MM.1S (cell line): ENCODE data around the gene DCP1A.
"Not testable (repeated sequence)": the region's sequence is repeated elsewhere in the genome, so short reads cannot be mapped to it uniquely, and the experiment has no call there.

Source experiments
- DNase-seq: peaks from one replicate; pipeline ENCODE4 v3.0.0-alpha.2; 2015
- H2AFZ ChIP-seq: fragments of 300-600 bp; sonication (generic); 2 replicates; pipeline ENCODE4 v1.6.0; 2016; ENCODE audit warnings: antibody characterized with exemption, low read length
- H3F3A ChIP-seq: fragments of 300-600 bp; sonication (generic); 2 replicates; pipeline ENCODE4 v1.6.1; 2016; ENCODE audit warnings: mild to moderate bottlenecking, antibody characterized with exemption, low read length, moderate library complexity, mixed read lengths; ENCODE audit not compliant: insufficient read depth
- H3K27ac ChIP-seq: fragments of 300-600 bp; sonication (generic); 2 replicates; pipeline ENCODE4 v1.5.1; 2016; ENCODE audit warnings: mild to moderate bottlenecking, low read length
- H3K27me3 ChIP-seq: fragments of 300-600 bp; sonication (generic); replicated peaks from 2 replicates; pipeline ENCODE4 v1.6.0; 2016; ENCODE audit warnings: low read length; ENCODE audit not compliant: insufficient read depth
- H3K36me3 ChIP-seq: fragments of 300-600 bp; sonication (generic); replicated peaks from 2 replicates; pipeline ENCODE4 v1.6.1; 2016; ENCODE audit warnings: mild to moderate bottlenecking, low read length, mixed read lengths; ENCODE audit not compliant: insufficient read depth
- H3K4me1 ChIP-seq: fragments of 300-600 bp; sonication (generic); 2 replicates; pipeline ENCODE4 v1.6.1; 2016; ENCODE audit warnings: low read length, mixed read lengths
- H3K4me2 ChIP-seq: fragments of 300-600 bp; sonication (generic); 2 replicates; pipeline ENCODE4 v1.6.0; 2016; ENCODE audit warnings: low read depth, low read length
- H3K4me3 ChIP-seq: fragments of 300-600 bp; sonication (generic); 2 replicates; pipeline ENCODE4 v1.5.1; 2016; ENCODE audit warnings: low read length, mixed read lengths
- H3K79me2 ChIP-seq: fragments of 300-600 bp; sonication (generic); 2 replicates; pipeline ENCODE4 v1.6.1; 2016; ENCODE audit warnings: mixed run types, low read length, mixed read lengths
- H3K9ac ChIP-seq: fragments of 300-600 bp; sonication (generic); 2 replicates; pipeline ENCODE4 v1.6.1; 2016; ENCODE audit warnings: low read length, mixed read lengths
- H3K9me2 ChIP-seq: fragments of 300-600 bp; sonication (generic); replicated peaks from 2 replicates; pipeline ENCODE4 v1.6.1; 2016; ENCODE audit warnings: mild to moderate bottlenecking, low read length, mixed read lengths; ENCODE audit not compliant: insufficient read depth
- H3K9me3 ChIP-seq: fragments of 300-600 bp; sonication (generic); replicated peaks from 2 replicates; pipeline ENCODE4 v1.6.1; 2016; ENCODE audit warnings: mild to moderate bottlenecking, low read length, mixed read lengths; ENCODE audit not compliant: insufficient read depth
- H4K20me1 ChIP-seq: fragments of 300-600 bp; sonication (generic); 2 replicates; pipeline ENCODE4 v1.6.1; 2016; ENCODE audit warnings: mild to moderate bottlenecking, low read length, moderate library complexity, mixed read lengths; ENCODE audit not compliant: insufficient read depth
- EZH2 ChIP-seq: fragments of 300-600 bp; sonication (generic); optimal IDR thresholded peaks from 2 replicates; pipeline ENCODE3; 2017; ENCODE audit warnings: low read depth, mild to moderate bottlenecking, antibody characterized with exemption, low read length, mixed read lengths
- EZH2phosphoT487 ChIP-seq: fragments of 300-600 bp; sonication (generic); IDR thresholded peaks from 2 replicates; pipeline ENCODE4 v1.6.1; 2018; ENCODE audit warnings: antibody characterized with exemption, low read length
- TF ChIP-seq, protein P1 (sequence below): fragments of 300-600 bp; sonication (generic); IDR thresholded peaks from 2 replicates; pipeline ENCODE4 v1.5.1; 2016; ENCODE audit warnings: antibody characterized with exemption, low read length, mixed read lengths

The DCP1A gene

DNA sequence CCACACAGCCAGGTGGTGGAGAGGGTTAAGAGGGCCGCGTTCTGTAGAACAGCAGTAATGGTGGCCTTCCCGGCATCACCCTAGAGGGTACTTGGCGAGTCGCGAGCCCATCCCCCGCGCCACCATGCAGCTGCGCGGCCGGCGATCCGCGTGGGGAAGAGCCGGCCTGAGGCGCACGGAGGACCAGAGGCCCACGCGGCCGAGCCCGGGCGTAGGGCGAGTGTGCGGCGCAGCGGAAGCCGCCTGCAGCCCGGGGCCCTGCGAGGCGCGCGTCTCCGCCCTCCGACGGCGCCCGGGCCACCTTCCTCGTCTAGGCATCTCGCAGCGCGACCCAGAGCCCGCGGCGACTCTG is 91.9 kb downstream of the DCP1A start:
- DNase-seq, result peak; percentile 48
- Histone ChIP-seq H2AFZ (peak overlapping the region; percentile 39), H4K20me1 (peaks cover 41% of the 10 kb centered on the region), H3F3A (peaks cover 23% of the 10 kb centered on the region), H3K36me3 (no peaks in the 10 kb centered on the region), H3K4me1 (peaks cover 23% of the 10 kb centered on the region), H3K4me2 (peak overlapping the region; percentile 88), H3K9me3 (no peaks in the 10 kb centered on the region), H3K27me3 (no peaks in the 10 kb centered on the region), H3K9me2 (no peaks in the 10 kb centered on the region), H3K79me2 (peaks cover 51% of the 10 kb centered on the region), H3K27ac (peak overlapping the region; percentile 68; the same call in 1 of the 2 replicates), H3K9ac (peak overlapping the region; percentile 91), H3K4me3 (peak overlapping the region; percentile 94)
- TF ChIP-seq EZH2phosphoT487 (no peak), EZH2 (no peak)
- TF ChIP-seq, protein P1, sequence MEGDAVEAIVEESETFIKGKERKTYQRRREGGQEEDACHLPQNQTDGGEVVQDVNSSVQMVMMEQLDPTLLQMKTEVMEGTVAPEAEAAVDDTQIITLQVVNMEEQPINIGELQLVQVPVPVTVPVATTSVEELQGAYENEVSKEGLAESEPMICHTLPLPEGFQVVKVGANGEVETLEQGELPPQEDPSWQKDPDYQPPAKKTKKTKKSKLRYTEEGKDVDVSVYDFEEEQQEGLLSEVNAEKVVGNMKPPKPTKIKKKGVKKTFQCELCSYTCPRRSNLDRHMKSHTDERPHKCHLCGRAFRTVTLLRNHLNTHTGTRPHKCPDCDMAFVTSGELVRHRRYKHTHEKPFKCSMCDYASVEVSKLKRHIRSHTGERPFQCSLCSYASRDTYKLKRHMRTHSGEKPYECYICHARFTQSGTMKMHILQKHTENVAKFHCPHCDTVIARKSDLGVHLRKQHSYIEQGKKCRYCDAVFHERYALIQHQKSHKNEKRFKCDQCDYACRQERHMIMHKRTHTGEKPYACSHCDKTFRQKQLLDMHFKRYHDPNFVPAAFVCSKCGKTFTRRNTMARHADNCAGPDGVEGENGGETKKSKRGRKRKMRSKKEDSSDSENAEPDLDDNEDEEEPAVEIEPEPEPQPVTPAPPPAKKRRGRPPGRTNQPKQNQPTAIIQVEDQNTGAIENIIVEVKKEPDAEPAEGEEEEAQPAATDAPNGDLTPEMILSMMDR, result no peak

DNA sequence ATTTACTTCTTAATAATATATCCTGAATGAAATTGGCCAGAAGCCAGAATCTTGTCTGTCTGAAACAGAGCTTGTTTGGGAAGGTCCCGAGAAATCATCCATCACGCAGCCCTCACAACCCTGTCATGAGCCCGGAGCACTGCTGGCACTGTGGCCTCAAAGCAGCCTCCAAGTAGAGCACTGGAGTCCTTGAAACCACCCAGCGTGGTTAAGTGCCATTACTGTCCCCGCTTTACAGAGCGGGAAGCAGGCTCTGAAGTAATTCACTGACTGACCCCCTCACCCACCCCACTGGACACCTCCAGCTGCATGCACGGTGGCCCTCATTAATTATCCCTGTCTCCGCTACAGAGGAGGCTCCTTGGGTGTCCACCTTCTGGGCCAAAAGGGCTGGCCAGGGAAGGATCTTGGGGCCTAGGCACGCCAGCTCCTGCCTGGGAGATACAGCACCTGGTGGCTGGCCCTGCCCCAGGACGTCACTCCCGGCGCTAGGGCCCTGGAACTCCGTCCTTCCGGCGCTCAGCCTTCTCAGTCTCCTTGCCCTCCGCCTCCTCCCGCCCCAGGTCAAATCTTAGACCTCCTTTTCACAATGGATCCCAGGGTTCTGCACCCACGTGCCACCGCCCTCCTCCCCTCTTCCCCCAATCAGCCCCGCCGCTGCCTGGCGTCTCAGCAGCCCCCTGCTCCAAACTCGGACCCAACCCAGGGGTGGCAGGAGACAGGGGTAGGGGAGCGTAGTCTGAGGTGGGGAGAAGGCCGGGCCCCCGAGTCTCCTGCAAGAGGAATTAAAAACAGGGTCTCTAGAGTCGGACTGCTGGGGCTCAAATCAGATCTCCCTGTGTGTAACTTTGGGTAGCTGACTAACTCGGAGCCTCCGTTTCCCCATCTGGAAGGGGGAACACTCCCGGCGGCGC is 92.6 kb downstream of the DCP1A start:
- peak overlapping the region; percentile 39 for H2AFZ ChIP-seq
- no peak for TF ChIP-seq EZH2
- TF ChIP-seq EZH2phosphoT487, result no peak
- TF ChIP-seq, protein P1, result no peak
- H3K9me3 ChIP-seq, result no peaks in the 10 kb centered on the region
- peaks cover 47% of the 10 kb centered on the region for H4K20me1 ChIP-seq
- peak overlapping the region; percentile 91 for H3K9ac ChIP-seq
- peaks cover 23% of the 10 kb centered on the region for H3F3A ChIP-seq
- H3K4me1 ChIP-seq, result peaks cover 23% of the 10 kb centered on the region
- H3K27me3 ChIP-seq, result no peaks in the 10 kb centered on the region
- H3K27ac ChIP-seq, result peak overlapping the region; percentile 68; the same call in 1 of the 2 replicates
- peak overlapping the region; percentile 88 for H3K4me2 ChIP-seq
- H3K79me2 ChIP-seq, result peaks cover 57% of the 10 kb centered on the region
- DNase-seq, result peak; percentile 72
- H3K4me3 ChIP-seq, result peak overlapping the region; percentile 94
- no peaks in the 10 kb centered on the region for H3K36me3 ChIP-seq
- no peaks in the 10 kb centered on the region for H3K9me2 ChIP-seq

DNA sequence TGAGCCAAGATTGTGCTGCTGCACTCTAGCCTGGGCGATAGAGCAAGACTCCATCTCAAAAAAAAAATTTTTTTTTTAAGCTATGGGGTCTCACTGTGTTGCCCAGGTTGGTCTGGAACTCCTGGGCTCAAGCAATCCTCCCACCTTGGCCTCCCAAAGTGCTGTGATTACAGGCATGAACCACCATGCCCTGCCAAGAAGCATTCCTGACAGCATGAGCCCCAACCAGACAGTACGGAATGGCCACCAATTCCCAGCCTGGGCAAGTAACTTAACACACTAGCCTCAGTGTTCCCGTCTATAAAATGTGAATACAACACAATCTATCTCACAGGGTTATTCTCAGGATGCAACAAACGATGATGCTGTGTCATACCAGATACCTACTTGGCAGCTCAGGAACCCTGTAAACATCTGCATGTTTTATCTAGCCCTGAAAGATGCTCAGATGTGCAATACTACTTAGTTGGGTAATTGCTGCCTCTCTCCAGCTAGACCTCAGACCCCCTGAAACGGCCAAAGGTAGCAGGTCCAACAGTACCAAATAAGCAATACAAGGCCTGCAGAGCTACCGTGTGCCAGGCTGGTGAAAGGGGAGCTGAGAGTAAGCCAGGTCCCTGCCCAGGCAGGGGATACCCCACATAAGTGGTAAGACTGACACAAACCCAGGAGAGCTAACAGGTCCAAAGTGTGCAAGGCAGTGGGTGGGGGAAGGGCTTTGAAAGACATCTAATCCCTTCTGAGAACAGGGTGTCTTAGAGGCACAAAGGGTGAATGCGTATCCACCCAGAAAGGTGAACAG is 93.4 kb downstream of the DCP1A start:
- H3K27me3 ChIP-seq, result no peaks in the 10 kb centered on the region
- H3K9me2 ChIP-seq, result no peaks in the 10 kb centered on the region
- peaks cover 23% of the 10 kb centered on the region for H3F3A ChIP-seq
- H3K4me1 ChIP-seq, result peaks cover 23% of the 10 kb centered on the region
- H3K9ac ChIP-seq, result peak overlapping the region; percentile 91; the same call in 1 of the 2 replicates
- TF ChIP-seq EZH2 (no peak), EZH2phosphoT487 (no peak)
- TF ChIP-seq, protein P1, result no peak
- no peak for DNase-seq
- no peaks in the 10 kb centered on the region for H3K9me3 ChIP-seq
- peak overlapping the region; percentile 94 for H3K4me3 ChIP-seq
- H3K36me3 ChIP-seq, result no peaks in the 10 kb centered on the region
- H4K20me1 ChIP-seq, result peaks cover 54% of the 10 kb centered on the region
- H3K4me2 ChIP-seq, result peak overlapping the region; percentile 88
- peaks cover 66% of the 10 kb centered on the region for H3K79me2 ChIP-seq
- peak overlapping the region; percentile 68; the same call in 1 of the 2 replicates for H3K27ac ChIP-seq
- H2AFZ ChIP-seq, result no peak overlapping the region

DNA sequence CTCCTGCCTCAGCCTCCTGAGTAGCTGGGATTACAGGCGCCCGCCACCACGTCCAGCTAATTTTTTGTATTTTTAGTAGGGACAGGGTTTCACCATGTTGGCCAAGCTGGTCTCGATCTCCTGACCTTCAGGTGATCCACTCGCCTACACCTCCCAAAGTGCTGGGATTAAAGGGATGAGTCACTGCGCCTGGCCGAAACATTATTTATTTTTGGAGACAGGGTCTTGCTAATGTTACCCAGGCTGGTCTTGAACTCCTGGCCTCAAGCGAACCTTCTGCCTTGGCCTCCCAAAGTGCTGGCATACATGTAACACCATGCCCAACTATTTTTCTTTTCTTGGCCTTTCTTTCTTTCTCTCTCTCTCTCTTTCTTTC is 94.4 kb downstream of the DCP1A start:
- not testable (repeated sequence) for H3K27me3 ChIP-seq, H3K9me2 ChIP-seq, H3K36me3 ChIP-seq, DNase-seq, H2AFZ ChIP-seq, H3K9ac ChIP-seq, H3K9me3 ChIP-seq, H3K27ac ChIP-seq
- H3K4me2 ChIP-seq, result peak overlapping the region; percentile 88
- H3K79me2 ChIP-seq, result peaks cover 76% of the 10 kb centered on the region
- peaks cover 62% of the 10 kb centered on the region for H4K20me1 ChIP-seq
- H3F3A ChIP-seq, result peaks cover 23% of the 10 kb centered on the region
- H3K4me1 ChIP-seq, result peaks cover 23% of the 10 kb centered on the region
- peak overlapping the region; percentile 26; the same call in 1 of the 2 replicates for H3K4me3 ChIP-seq
